H9 (cell line): ENCODE measurements around the gene RND1. TPM values are rescaled to one million over a fixed set of nuclear protein-coding genes. Genes with fewer than 3 reads are reported as not detected.

Source experiments
- DNase-seq: peaks from one replicate; pipeline ENCODE4 v3.0.0-alpha.2; 2017
- H2AFZ ChIP-seq: one replicate; pipeline ENCODE4 v1.6.1; 2013; ENCODE audit warnings: mild to moderate bottlenecking, low read length, control low read depth, moderate library complexity
- H2AK5ac ChIP-seq: 2 replicates; pipeline ENCODE4 v1.6.1; 2013; ENCODE audit warnings: low read length, control low read depth, mixed read lengths; ENCODE audit not compliant: insufficient read length
- H2BK120ac ChIP-seq: one replicate; pipeline ENCODE4 v1.6.1; 2013; ENCODE audit warnings: low read depth, mild to moderate bottlenecking, low read length, control low read depth, inconsistent platforms; ENCODE audit not compliant: poor library complexity, severe bottlenecking
- H2BK12ac ChIP-seq: 2 replicates; pipeline ENCODE4 v1.6.1; 2013; ENCODE audit warnings: low read length, control low read depth, mixed read lengths, low read depth; ENCODE audit not compliant: insufficient read length
- H2BK15ac ChIP-seq: 2 replicates; pipeline ENCODE4 v1.6.1; 2013; ENCODE audit warnings: low read depth, low read length, control low read depth
- H2BK20ac ChIP-seq: one replicate; pipeline ENCODE4 v1.6.1; 2013; ENCODE audit warnings: low read depth, mild to moderate bottlenecking, low read length, control low read depth, inconsistent platforms; ENCODE audit not compliant: poor library complexity, severe bottlenecking
- H2BK5ac ChIP-seq: 2 replicates; pipeline ENCODE4 v1.6.1; 2013; ENCODE audit warnings: low read length, control low read depth, mixed read lengths; ENCODE audit not compliant: insufficient read length
- H3K14ac ChIP-seq: 2 replicates; pipeline ENCODE4 v1.6.1; 2013; ENCODE audit warnings: low read length, control low read depth; ENCODE audit not compliant: insufficient read depth
- H3K18ac ChIP-seq: 2 replicates; pipeline ENCODE4 v1.6.1; 2013; ENCODE audit warnings: low read depth, mild to moderate bottlenecking, mixed read lengths, low read length, control low read depth; ENCODE audit not compliant: insufficient read length
- H3K23ac ChIP-seq: 2 replicates; pipeline ENCODE4 v1.6.1; 2013; ENCODE audit warnings: low read length, control low read depth, mixed read lengths, low read depth; ENCODE audit not compliant: insufficient read length
- H3K23me2 ChIP-seq: 2 replicates; pipeline ENCODE4 v1.6.1; 2013; ENCODE audit warnings: low read depth, mild to moderate bottlenecking, mixed read lengths, low read length, control low read depth; ENCODE audit not compliant: insufficient read length, poor library complexity, severe bottlenecking
- H3K27ac ChIP-seq: 2 replicates; pipeline ENCODE4 v1.5.1; 2013; ENCODE audit warnings: low read length, control low read depth, mixed read lengths, low read depth; ENCODE audit not compliant: insufficient read length
- H3K27me3 ChIP-seq: 2 replicates; pipeline ENCODE4 v1.6.1; 2013; ENCODE audit warnings: low read length, control low read depth, inconsistent platforms; ENCODE audit not compliant: insufficient read depth
- H3K4ac ChIP-seq: 2 replicates; pipeline ENCODE4 v1.6.1; 2013; ENCODE audit warnings: low read depth, mild to moderate bottlenecking, control low read depth, inconsistent platforms, low read length, moderate library complexity
- H3K4me1 ChIP-seq: 2 replicates; pipeline ENCODE4 v1.6.1; 2013; ENCODE audit warnings: low read length, control low read depth, inconsistent platforms; ENCODE audit not compliant: insufficient read depth
- H3K4me2 ChIP-seq: 2 replicates; pipeline ENCODE4 v1.6.1; 2013; ENCODE audit warnings: low read length, control low read depth, mixed read lengths; ENCODE audit not compliant: insufficient read length, insufficient read depth
- H3K56ac ChIP-seq: 2 replicates; pipeline ENCODE4 v1.6.1; 2013; ENCODE audit warnings: low read depth, mild to moderate bottlenecking, mixed read lengths, low read length, control low read depth; ENCODE audit not compliant: insufficient read length
- H3K79me1 ChIP-seq: 2 replicates; pipeline ENCODE4 v1.6.1; 2013; ENCODE audit warnings: low read depth, mild to moderate bottlenecking, moderate library complexity, low read length, control low read depth, inconsistent platforms; ENCODE audit not compliant: insufficient read depth, poor library complexity, severe bottlenecking
- H3K79me2 ChIP-seq: 2 replicates; pipeline ENCODE4 v1.6.1; 2013; ENCODE audit warnings: low read length, control low read depth, inconsistent platforms; ENCODE audit not compliant: insufficient read depth
- H3K9ac ChIP-seq: 2 replicates; pipeline ENCODE4 v1.6.1; 2013; ENCODE audit warnings: low read length, control low read depth, mixed read lengths; ENCODE audit not compliant: insufficient read length; ENCODE audit errors: extremely low read depth
- H3K9me3 ChIP-seq: one replicate; pipeline ENCODE4 v1.6.1; 2013; ENCODE audit warnings: low read depth, low read length, inconsistent platforms; ENCODE audit not compliant: control insufficient read depth
- H3T11ph ChIP-seq: one replicate; pipeline ENCODE4 v1.6.1; 2013; ENCODE audit warnings: mild to moderate bottlenecking, low read length, control low read depth, inconsistent platforms
- H4K20me1 ChIP-seq: one replicate; pipeline ENCODE4 v1.6.1; 2013; ENCODE audit not compliant: control insufficient read depth, insufficient read length, insufficient read depth
- H4K5ac ChIP-seq: 2 replicates; pipeline ENCODE4 v1.6.1; 2013; ENCODE audit warnings: low read depth, mild to moderate bottlenecking, mixed read lengths, low read length, control low read depth; ENCODE audit not compliant: insufficient read length
- H4K8ac ChIP-seq: replicated peaks from 2 replicates; pipeline ENCODE4 v1.6.1; 2013; ENCODE audit warnings: low read length, control low read depth, mixed read lengths, low read depth; ENCODE audit not compliant: insufficient read length
- H4K91ac ChIP-seq: 2 replicates; pipeline ENCODE4 v1.6.1; 2013; ENCODE audit warnings: low read depth, mild to moderate bottlenecking, moderate library complexity, mixed read lengths, low read length, control low read depth; ENCODE audit not compliant: insufficient read length
- H3K27ac Mint-ChIP-seq, 3 experiments: 2 replicates in 2 of 3; 3 replicates in 1 of 3; pipeline ENCODE4 v1.8.0; 2020 to 2021; ENCODE audit warnings: mixed read lengths in 3 of 3, mild to moderate bottlenecking in 1 of 3, moderate library complexity in 1 of 3
- H3K27me3 Mint-ChIP-seq: 2 replicates; pipeline ENCODE4 v1.8.0; 2021; ENCODE audit warnings: low read depth, mild to moderate bottlenecking, moderate library complexity, mixed read lengths
- H3K36me3 Mint-ChIP-seq, 3 experiments: 2 replicates in 2 of 3; 3 replicates in 1 of 3; pipeline ENCODE4 v1.8.0; 2020 to 2021; ENCODE audit warnings: low read depth in 3 of 3, mixed read lengths in 3 of 3; ENCODE audit not compliant: insufficient read depth in 1 of 3
- H3K4me1 Mint-ChIP-seq, 2 experiments: 2 replicates each; pipeline ENCODE4 v1.8.0; 2020; ENCODE audit warnings: mixed read lengths in 2 of 2
- H3K4me3 Mint-ChIP-seq, 2 experiments: 2 replicates in 1 of 2; 3 replicates in 1 of 2; pipeline ENCODE4 v1.8.0; 2020 to 2021; ENCODE audit warnings: mild to moderate bottlenecking in 2 of 2, mixed read lengths in 2 of 2, moderate library complexity in 1 of 2
- H3K9me3 Mint-ChIP-seq, 2 experiments: 2 replicates in 1 of 2; 3 replicates in 1 of 2; pipeline ENCODE4 v1.8.0; 2020; ENCODE audit warnings: mild to moderate bottlenecking in 2 of 2, mixed read lengths in 2 of 2, moderate library complexity in 1 of 2
- CTCF ChIP-seq: fragments of 200-600 bp; sonication (generic); conservative IDR thresholded peaks from 3 replicates; pipeline ENCODE4 v1.8.0; 2021; ENCODE audit warnings: antibody characterized with exemption, mild to moderate bottlenecking
- WGBS: extraction: QIAGEN DNeasy Blood & Tissue Kit; methylation state at CpG from one replicate; pipeline ENCODE4 v1.1.7; 2013; ENCODE audit warnings: missing lambda C conversion rate, low lambda C conversion rate, mixed read lengths; ENCODE audit not compliant: insufficient read length; ENCODE audit errors: extremely low coverage; 5-methylcytosine and 5-hydroxymethylcytosine counted together
- total RNA-seq: library from RNA; stranded (reverse); gene quantifications from 2 replicates; pipeline ENCODE4 v1.2.1, GENCODE V29; 2021

RND1 gene
- total RNA-seq, 1 experiment from 2014 or later, result 9.7 TPM

DNA sequence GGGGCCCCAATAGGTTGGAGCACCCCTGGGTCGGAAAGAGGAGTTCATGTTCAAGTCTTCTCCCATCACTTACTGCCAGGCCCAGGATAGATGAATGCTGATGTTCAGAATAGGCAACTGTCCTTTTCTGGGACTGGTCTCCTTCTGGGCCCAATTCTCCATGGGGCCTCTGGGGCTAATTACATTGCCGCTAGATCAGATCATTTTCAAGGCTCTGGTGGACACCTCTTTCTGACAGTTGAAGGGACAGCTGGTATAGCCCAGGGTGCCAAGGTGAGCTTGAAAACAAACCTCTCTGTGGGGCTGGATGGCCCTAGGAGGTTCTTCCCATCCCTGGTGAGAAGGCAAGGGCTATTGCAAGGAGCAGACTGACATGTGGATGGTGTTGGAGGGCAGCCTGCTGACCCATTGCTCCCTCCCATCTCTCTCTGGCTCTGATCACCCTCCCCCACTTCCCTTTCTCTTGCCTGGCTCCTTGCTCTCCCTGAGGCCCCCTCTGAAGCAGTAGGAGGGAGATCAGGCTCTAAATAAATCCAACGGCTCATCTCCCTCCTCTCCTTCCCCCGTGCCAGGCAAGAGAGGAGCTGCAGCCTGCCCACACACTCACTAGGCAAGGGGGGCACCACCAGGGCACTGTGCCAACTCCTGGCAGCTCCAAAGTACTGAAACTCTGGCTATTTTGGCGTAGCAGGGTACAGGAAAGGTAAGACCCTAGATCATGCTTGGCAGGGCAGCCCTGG lies 45.5 kb downstream of the RND1 start:
- Histone ChIP-seq H3K23ac (no peak overlapping the region), H3K4me1 (0 out of 2 replicates have a peak, but pooled peaks cover 2% of the 10 kb centered on the region), H3K27ac (no peak overlapping the region), H4K20me1 (no peaks in the 10 kb centered on the region), H3K56ac (no peak overlapping the region), H3K79me2 (no peaks in the 10 kb centered on the region), H3K23me2 (peaks cover 17% of the 10 kb centered on the region), H4K91ac (no peak overlapping the region), H3K4me2 (no peak overlapping the region), H2BK120ac (no peak overlapping the region), H3K18ac (no peak overlapping the region), H3K4ac (no peak overlapping the region), H4K5ac (no peak overlapping the region), H2BK5ac (no peak overlapping the region), H2BK20ac (no peak overlapping the region), H3K27me3 (peaks cover 23% of the 10 kb centered on the region), H3K9ac (no peak overlapping the region), H2AFZ (no peak overlapping the region), H2BK12ac (no peak overlapping the region), H3T11ph (no peak overlapping the region), H4K8ac (no peak overlapping the region), H2AK5ac (no peak overlapping the region), H3K14ac (no peak overlapping the region), H3K9me3 (no peaks in the 10 kb centered on the region), H3K79me1 (no peaks in the 10 kb centered on the region), H2BK15ac (no peak overlapping the region)
- no CpG with 5 or more reads among the region's 5 CpGs for WGBS
- peaks cover 39% of the 10 kb centered on the region for H3K27me3 Mint-ChIP-seq
- no peak for DNase-seq
- H3K9me3 Mint-ChIP-seq, result no peaks in the 10 kb centered on the region
- no peak for TF ChIP-seq CTCF
- peaks cover 54 to 64% of the 10 kb centered on the region in 2 experiments for H3K4me1 Mint-ChIP-seq
- peaks cover 0 to 17% (median 8%) of the 10 kb centered on the region in 3 experiments; a peak in 4 of 7 replicates for H3K36me3 Mint-ChIP-seq
- no peak overlapping the region for H3K27ac Mint-ChIP-seq
- H3K4me3 Mint-ChIP-seq, result peak overlapping the region; percentile 88 to 93; a peak in 3 of 5 replicates
